SK-N-SH (cell line): ENCODE results near the gene TMEM106C. TPM values are rescaled to one million over a fixed set of nuclear protein-coding genes. Genes with fewer than 3 reads are reported as not detected.

Source experiments
- CTCF ChIA-PET: fragments of 300-600, 350-600 bp; formaldehyde crosslinking; extraction: SDS; loops from one replicate; lab custom pipeline; 2021; lab: Yijun Ruan, JAX
- POLR2A ChIA-PET: fragments of 350-600 bp; sonication (Branson Sonifier 250); formaldehyde crosslinking; extraction: SDS; loops from one replicate; lab custom pipeline; 2020; ENCODE audit warnings: antibody characterized with exemption, inconsistent platforms; lab: Yijun Ruan, JAX
- DNase-seq: peaks from one replicate; pipeline ENCODE4 v3.0.0; 2012
- H2AFZ ChIP-seq: fragments of 200-600 bp; sonication (generic); 2 replicates; pipeline ENCODE4 v1.8.1; 2016; ENCODE audit warnings: antibody characterized with exemption, mild to moderate bottlenecking, low read depth
- H3F3A ChIP-seq: fragments of 200-600 bp; sonication (generic); replicated peaks from 2 replicates; pipeline ENCODE3; 2016; ENCODE audit warnings: antibody characterized with exemption, mild to moderate bottlenecking; ENCODE audit not compliant: insufficient read depth
- H3K27ac ChIP-seq, 2 experiments: fragments of 200-500 bp in 1 of 2; fragments of 200-600 bp in 1 of 2; sonication (Bioruptor generic) in 1 of 2; sonication (generic), shearing (Covaris generic) in 1 of 2; 2 replicates each; pipeline versions ENCODE4 v1.5.1 to v1.6.1; 2014 to 2016; ENCODE audit warnings: low read depth in 2 of 2, inconsistent platforms in 1 of 2, low read length in 1 of 2, mild to moderate bottlenecking in 1 of 2, mixed read lengths in 1 of 2
- H3K27me3 ChIP-seq: fragments of 200-600 bp; sonication (generic), shearing (Covaris generic); 2 replicates; pipeline ENCODE4 v1.6.1; 2016; ENCODE audit warnings: mixed run types; ENCODE audit not compliant: insufficient read depth
- H3K36me3 ChIP-seq, 2 experiments: fragments of 200-500 bp in 1 of 2; fragments of 200-600 bp in 1 of 2; sonication (Bioruptor generic) in 1 of 2; sonication (generic) in 1 of 2; replicated peaks in 1 of 2; 2 replicates each; pipeline versions ENCODE3 to v1.5.1; 2014 to 2016; ENCODE audit warnings: low read length in 1 of 2, mild to moderate bottlenecking in 1 of 2; ENCODE audit not compliant: insufficient read depth in 2 of 2, control insufficient read depth in 1 of 2
- H3K4me1 ChIP-seq, 2 experiments: fragments of 200-500 bp in 1 of 2; fragments of 200-600 bp in 1 of 2; sonication (Bioruptor generic) in 1 of 2; sonication (generic), shearing (Covaris generic) in 1 of 2; 2 replicates each; pipeline versions ENCODE4 v1.5.1 to v1.6.1; 2014 to 2016; ENCODE audit warnings: low read depth in 1 of 2, low read length in 1 of 2, mixed run types in 1 of 2; ENCODE audit not compliant: insufficient read depth in 2 of 2, control insufficient read depth in 1 of 2
- H3K4me2 ChIP-seq: fragments of 200-600 bp; sonication (generic), shearing (Covaris generic); 2 replicates; pipeline ENCODE4 v1.6.1; 2017; ENCODE audit warnings: mixed run types
- H3K4me3 ChIP-seq, 2 experiments: fragments of 200-500 bp in 1 of 2; fragments of 200-600 bp in 1 of 2; sonication (Bioruptor generic) in 1 of 2; sonication (generic), shearing (Covaris generic) in 1 of 2; 2 replicates each; pipeline versions ENCODE4 v1.5.1 to v1.8.1; 2014 to 2016; ENCODE audit warnings: low read depth in 2 of 2, inconsistent platforms in 1 of 2, low read length in 1 of 2, mild to moderate bottlenecking in 1 of 2, mixed read lengths in 1 of 2, moderate library complexity in 1 of 2
- H3K79me2 ChIP-seq: fragments of 200-600 bp; sonication (generic); 2 replicates; pipeline ENCODE4 v1.8.1; 2017; ENCODE audit warnings: mild to moderate bottlenecking; ENCODE audit not compliant: insufficient read depth
- H3K9ac ChIP-seq: fragments of 200-600 bp; sonication (generic); 2 replicates; pipeline ENCODE4 v1.6.1; 2017; ENCODE audit warnings: mixed run types
- H3K9me2 ChIP-seq: fragments of 200-600 bp; sonication (generic); 2 replicates; pipeline ENCODE4 v1.6.1; 2017; ENCODE audit warnings: mixed run types
- H3K9me3 ChIP-seq: fragments of 200-600 bp; sonication (generic); 2 replicates; pipeline ENCODE4 v1.6.1; 2017; ENCODE audit warnings: mixed run types, mild to moderate bottlenecking, moderate library complexity
- H4K20me1 ChIP-seq: fragments of 200-600 bp; sonication (generic); 2 replicates; pipeline ENCODE4 v1.6.1; 2017; ENCODE audit warnings: mild to moderate bottlenecking, mixed run types; ENCODE audit not compliant: insufficient read depth
- CHD2 ChIP-seq: fragments of 150-350 bp; IDR thresholded peaks from 2 replicates; pipeline ENCODE4 v1.6.1; 2018; ENCODE audit warnings: low read length; ENCODE audit not compliant: partially characterized antibody
- ELF1 ChIP-seq: IDR thresholded peaks from 2 replicates; pipeline ENCODE4 v1.4.0; 2012
- EP300 ChIP-seq, 2 experiments: IDR thresholded peaks; 2 replicates each; pipeline versions ENCODE4 v1.4.0 to v1.6.1; 2012; ENCODE audit warnings: borderline replicate concordance in 1 of 2, low read depth in 1 of 2, low read length in 1 of 2
- FOSL2 ChIP-seq: IDR thresholded peaks from 2 replicates; pipeline ENCODE4 v1.4.0; 2012; ENCODE audit warnings: low read depth, mild to moderate bottlenecking, moderate library complexity, borderline replicate concordance
- FOXM1 ChIP-seq: IDR thresholded peaks from 2 replicates; pipeline ENCODE4 v1.4.0; 2012; ENCODE audit warnings: low read depth, mild to moderate bottlenecking
- GABPA ChIP-seq: IDR thresholded peaks from 2 replicates; pipeline ENCODE4 v1.4.0; 2012; ENCODE audit warnings: low read depth, mild to moderate bottlenecking
- GATA2 ChIP-seq: sonication (generic); formaldehyde crosslinking; IDR thresholded peaks from 2 replicates; pipeline ENCODE4 v1.5.0; 2020; ENCODE audit warnings: mild to moderate bottlenecking, missing genetic modification reagents
- MEF2A ChIP-seq: IDR thresholded peaks from 2 replicates; pipeline ENCODE4 v1.4.0; 2012; ENCODE audit warnings: low read depth, borderline replicate concordance
- MXI1 ChIP-seq: IDR thresholded peaks from 2 replicates; pipeline ENCODE4 v1.6.1; 2012; ENCODE audit warnings: mild to moderate bottlenecking, low read depth, low read length, improper control_type of control experiment
- RCOR1 ChIP-seq: fragments of 150-350 bp; IDR thresholded peaks from 2 replicates; pipeline ENCODE4 v1.6.1; 2017; ENCODE audit warnings: antibody characterized with exemption, low read length
- RFX5 ChIP-seq: IDR thresholded peaks from 2 replicates; pipeline ENCODE4 v1.6.1; 2012; ENCODE audit warnings: mild to moderate bottlenecking, improper control_type of control experiment, low read length
- RXRA ChIP-seq: IDR thresholded peaks from 2 replicates; pipeline ENCODE4 v1.4.0; 2012; ENCODE audit warnings: low read depth, mild to moderate bottlenecking, borderline replicate concordance
- SMC3 ChIP-seq: IDR thresholded peaks from 2 replicates; pipeline ENCODE4 v1.6.1; 2012; ENCODE audit warnings: low read depth, low read length, improper control_type of control experiment
- TCF12 ChIP-seq: IDR thresholded peaks from 2 replicates; pipeline ENCODE4 v1.4.0; 2012
- WGBS: methylation state at CpG from one replicate; pipeline ENCODE4 v1.1.6; 2017; ENCODE audit warnings: low lambda C conversion rate; 5-methylcytosine and 5-hydroxymethylcytosine counted together
- polyA plus RNA-seq, 3 experiments: library from polyadenylated mRNA; depleted of rRNA; stranded (reverse); fragments of >200 nt; gene quantifications; 2 replicates each; pipeline ENCODE4 v1.2.3, GENCODE V29; 2012
- TF ChIP-seq, protein P1 (sequence below): fragments of 150-350 bp; IDR thresholded peaks from 2 replicates; pipeline ENCODE4 v1.6.1; 2016; ENCODE audit warnings: mild to moderate bottlenecking, low read depth, low read length
- TF ChIP-seq, protein P2 (sequence below): IDR thresholded peaks from 2 replicates; pipeline ENCODE4 v1.4.0; 2012; ENCODE audit warnings: low read depth, borderline replicate concordance
- TF ChIP-seq, protein P3 (sequence below): fragments of 200-600 bp; sonication (generic); IDR thresholded peaks from 2 replicates; pipeline ENCODE4 v1.6.1; 2017; ENCODE audit warnings: antibody characterized with exemption, mild to moderate bottlenecking, moderate library complexity
- TF ChIP-seq, protein P4 (sequence below): IDR thresholded peaks from 2 replicates; pipeline ENCODE4 v1.4.0; 2012; ENCODE audit warnings: low read depth, borderline replicate concordance
- TF ChIP-seq, protein P5 (sequence below): IDR thresholded peaks from 2 replicates; pipeline ENCODE4 v1.4.0; 2012; ENCODE audit warnings: low read depth

TMEM106C gene
- polyA plus RNA-seq, 1 of the 3 experiments (the other 2 are of a cell fraction) = 133 TPM

DNA sequence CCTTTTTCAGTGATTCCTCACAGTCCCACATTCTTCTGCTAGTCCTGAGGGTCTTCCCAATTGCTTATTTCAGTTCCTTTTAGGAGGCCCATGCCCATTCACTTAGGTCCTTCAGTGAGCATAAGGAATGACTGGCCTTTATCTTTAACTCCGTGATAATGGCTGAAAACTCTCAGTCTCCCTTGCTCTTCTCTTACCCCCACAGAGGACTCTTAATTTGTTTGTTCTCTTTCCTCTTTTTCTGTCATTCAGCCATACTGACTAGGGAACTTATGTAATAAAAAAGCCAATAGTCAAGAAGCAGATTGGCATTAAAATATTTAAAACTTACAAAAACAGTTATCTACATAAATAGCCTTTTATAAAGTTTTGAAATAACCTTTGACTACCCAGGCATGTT, 41.5 kb upstream of the TMEM106C start (continued):
- TF ChIP-seq SMC3 (no peak), MXI1 (no peak), TCF12 (no peak)
- TF ChIP-seq, protein P1, sequence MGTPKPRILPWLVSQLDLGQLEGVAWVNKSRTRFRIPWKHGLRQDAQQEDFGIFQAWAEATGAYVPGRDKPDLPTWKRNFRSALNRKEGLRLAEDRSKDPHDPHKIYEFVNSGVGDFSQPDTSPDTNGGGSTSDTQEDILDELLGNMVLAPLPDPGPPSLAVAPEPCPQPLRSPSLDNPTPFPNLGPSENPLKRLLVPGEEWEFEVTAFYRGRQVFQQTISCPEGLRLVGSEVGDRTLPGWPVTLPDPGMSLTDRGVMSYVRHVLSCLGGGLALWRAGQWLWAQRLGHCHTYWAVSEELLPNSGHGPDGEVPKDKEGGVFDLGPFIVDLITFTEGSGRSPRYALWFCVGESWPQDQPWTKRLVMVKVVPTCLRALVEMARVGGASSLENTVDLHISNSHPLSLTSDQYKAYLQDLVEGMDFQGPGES = no peak
- TF ChIP-seq, all 33 proteins: peak for 0

DNA sequence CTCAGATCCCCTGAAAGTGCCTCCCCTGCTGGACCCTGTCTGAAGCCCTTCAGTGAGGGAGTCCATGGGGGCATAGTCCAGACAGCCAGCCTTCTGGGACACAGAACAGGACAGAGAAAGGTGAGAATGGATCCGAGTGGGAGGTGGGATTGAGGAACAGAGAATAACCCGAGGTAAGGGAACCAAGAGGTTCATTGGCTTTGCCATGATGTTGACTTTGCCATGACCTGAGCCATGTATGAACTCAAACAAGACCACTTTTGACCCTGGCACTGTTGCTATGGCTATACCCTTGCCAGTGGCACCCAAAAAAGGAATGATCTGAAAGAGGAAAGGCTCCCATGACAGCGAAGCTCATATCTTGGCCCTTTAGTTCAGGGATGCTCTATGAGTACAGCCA, 36.0 kb upstream of the TMEM106C start:
- Histone ChIP-seq H3K4me2 (no peak overlapping the region), H3K36me3 (no peaks in the 10 kb centered on the region), H3K27ac (no peak overlapping the region), H3K79me2 (no peaks in the 10 kb centered on the region), H3K4me1 (no peaks in the 10 kb centered on the region), H3K9me2 (no peaks in the 10 kb centered on the region), H2AFZ (no peak overlapping the region), H3K9me3 (no peaks in the 10 kb centered on the region), H3K27me3 (peaks cover 6% of the 10 kb centered on the region; the same call in 1 of the 2 replicates), H3F3A (no peaks in the 10 kb centered on the region), H3K9ac (no peak overlapping the region), H3K4me3 (no peak overlapping the region), H4K20me1 (no peaks in the 10 kb centered on the region)
- ChIA-PET CTCF (interaction anchor here (0.8 to 2.8 kb wide), 4 partner anchors 15 to 34 kb away, joined by 3 to 14 read pairs (median 4); partner anchors contain the start of gene VDR), POLR2A (no interaction called here)
- no peak for DNase-seq
- WGBS = 12% methylated on average over 3 of the region's 3 CpGs
- TF ChIP-seq EP300 (IDR thresholded peaks at IDR 0.05; ENCODE audit: borderline replicate concordance in 1 of 2, low read depth in 1 of 2, low read length in 1 of 2) = no peak
- TF ChIP-seq CHD2 = no peak
- TF ChIP-seq, protein P2, sequence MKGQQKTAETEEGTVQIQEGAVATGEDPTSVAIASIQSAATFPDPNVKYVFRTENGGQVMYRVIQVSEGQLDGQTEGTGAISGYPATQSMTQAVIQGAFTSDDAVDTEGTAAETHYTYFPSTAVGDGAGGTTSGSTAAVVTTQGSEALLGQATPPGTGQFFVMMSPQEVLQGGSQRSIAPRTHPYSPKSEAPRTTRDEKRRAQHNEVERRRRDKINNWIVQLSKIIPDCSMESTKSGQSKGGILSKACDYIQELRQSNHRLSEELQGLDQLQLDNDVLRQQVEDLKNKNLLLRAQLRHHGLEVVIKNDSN = no peak
- TF ChIP-seq RXRA = no peak
- no peak for TF ChIP-seq RCOR1
- TF ChIP-seq, protein P3, sequence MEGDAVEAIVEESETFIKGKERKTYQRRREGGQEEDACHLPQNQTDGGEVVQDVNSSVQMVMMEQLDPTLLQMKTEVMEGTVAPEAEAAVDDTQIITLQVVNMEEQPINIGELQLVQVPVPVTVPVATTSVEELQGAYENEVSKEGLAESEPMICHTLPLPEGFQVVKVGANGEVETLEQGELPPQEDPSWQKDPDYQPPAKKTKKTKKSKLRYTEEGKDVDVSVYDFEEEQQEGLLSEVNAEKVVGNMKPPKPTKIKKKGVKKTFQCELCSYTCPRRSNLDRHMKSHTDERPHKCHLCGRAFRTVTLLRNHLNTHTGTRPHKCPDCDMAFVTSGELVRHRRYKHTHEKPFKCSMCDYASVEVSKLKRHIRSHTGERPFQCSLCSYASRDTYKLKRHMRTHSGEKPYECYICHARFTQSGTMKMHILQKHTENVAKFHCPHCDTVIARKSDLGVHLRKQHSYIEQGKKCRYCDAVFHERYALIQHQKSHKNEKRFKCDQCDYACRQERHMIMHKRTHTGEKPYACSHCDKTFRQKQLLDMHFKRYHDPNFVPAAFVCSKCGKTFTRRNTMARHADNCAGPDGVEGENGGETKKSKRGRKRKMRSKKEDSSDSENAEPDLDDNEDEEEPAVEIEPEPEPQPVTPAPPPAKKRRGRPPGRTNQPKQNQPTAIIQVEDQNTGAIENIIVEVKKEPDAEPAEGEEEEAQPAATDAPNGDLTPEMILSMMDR = no peak
- TF ChIP-seq GABPA = no peak
- no peak for TF ChIP-seq GATA2 (CRISPR knock-in tag)
- TF ChIP-seq MEF2A = no peak
- TF ChIP-seq RFX5 = no peak
- no peak for TF ChIP-seq FOSL2
- TF ChIP-seq, protein P4, sequence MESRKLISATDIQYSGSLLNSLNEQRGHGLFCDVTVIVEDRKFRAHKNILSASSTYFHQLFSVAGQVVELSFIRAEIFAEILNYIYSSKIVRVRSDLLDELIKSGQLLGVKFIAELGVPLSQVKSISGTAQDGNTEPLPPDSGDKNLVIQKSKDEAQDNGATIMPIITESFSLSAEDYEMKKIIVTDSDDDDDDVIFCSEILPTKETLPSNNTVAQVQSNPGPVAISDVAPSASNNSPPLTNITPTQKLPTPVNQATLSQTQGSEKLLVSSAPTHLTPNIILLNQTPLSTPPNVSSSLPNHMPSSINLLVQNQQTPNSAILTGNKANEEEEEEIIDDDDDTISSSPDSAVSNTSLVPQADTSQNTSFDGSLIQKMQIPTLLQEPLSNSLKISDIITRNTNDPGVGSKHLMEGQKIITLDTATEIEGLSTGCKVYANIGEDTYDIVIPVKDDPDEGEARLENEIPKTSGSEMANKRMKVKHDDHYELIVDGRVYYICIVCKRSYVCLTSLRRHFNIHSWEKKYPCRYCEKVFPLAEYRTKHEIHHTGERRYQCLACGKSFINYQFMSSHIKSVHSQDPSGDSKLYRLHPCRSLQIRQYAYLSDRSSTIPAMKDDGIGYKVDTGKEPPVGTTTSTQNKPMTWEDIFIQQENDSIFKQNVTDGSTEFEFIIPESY = no peak
- TF ChIP-seq, protein P5, sequence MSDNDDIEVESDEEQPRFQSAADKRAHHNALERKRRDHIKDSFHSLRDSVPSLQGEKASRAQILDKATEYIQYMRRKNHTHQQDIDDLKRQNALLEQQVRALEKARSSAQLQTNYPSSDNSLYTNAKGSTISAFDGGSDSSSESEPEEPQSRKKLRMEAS = no peak
- no peak for TF ChIP-seq FOXM1
- no peak for TF ChIP-seq MXI1
- TF ChIP-seq SMC3 = no peak
- no peak for TF ChIP-seq ELF1
